DND-41 (cell line): ENCODE results near the gene GLB1L3.

Experiments
- CTCF ChIP-seq: IDR thresholded peaks from 2 replicates; pipeline ENCODE4 v1.5.1; 2012; ENCODE audit warnings: borderline replicate concordance, low read length, moderate library complexity, mild to moderate bottlenecking; ENCODE audit not compliant: poor library complexity, severe bottlenecking; ENCODE audit errors: extremely low read depth
- EZH2 ChIP-seq: IDR thresholded peaks from 3 replicates; pipeline ENCODE4 v1.6.1; 2012; ENCODE audit warnings: borderline replicate concordance, low read depth, mild to moderate bottlenecking, moderate library complexity, low read length, inconsistent platforms; ENCODE audit not compliant: severe bottlenecking

GRCh38 chr11:134340354-134340964 lies 64.3 kb downstream of the GLB1L3 start:
- TF ChIP-seq CTCF: no peak
- no peak for TF ChIP-seq EZH2
